CD4-positive, CD25-positive, alpha-beta regulatory T cell (primary cell): ENCODE results near the gene PDCD1. TPM values are rescaled to one million over a fixed set of nuclear protein-coding genes. Genes with fewer than 3 reads are reported as not detected.
"Not testable (repeated sequence)": the region's sequence is repeated elsewhere in the genome, so short reads cannot be mapped to it uniquely, and the experiment has no call there.

Experiments
- ATAC-seq, 2 donors: fragments of 150-1000 bp; cut with Tn5 transposase; one replicate each; pipeline ENCODE4 v1.10.0; 2021; ENCODE audit warnings: low read depth in 2 of 2, moderate number of reproducible peaks in 2 of 2, moderate library complexity in 1 of 2
- DNase-seq, 3 donors: peaks; one replicate each; pipeline versions ENCODE4 v3.0.0 to v3.0.0-alpha.2; 2012 to 2022; ENCODE audit warnings: mixed read lengths in 1 of 3
- H3K27ac ChIP-seq: one replicate; pipeline ENCODE4 v1.7.0; 2013; ENCODE audit warnings: mild to moderate bottlenecking, low read length; ENCODE audit not compliant: insufficient read depth, poor library complexity, severe bottlenecking
- H3K27me3 ChIP-seq: one replicate; pipeline ENCODE4 v1.7.0; 2013; ENCODE audit warnings: low read length; ENCODE audit not compliant: control insufficient read depth, insufficient read depth
- H3K36me3 ChIP-seq: one replicate; pipeline ENCODE4 v1.7.0; 2013; ENCODE audit warnings: mild to moderate bottlenecking, low read length, moderate library complexity; ENCODE audit not compliant: control insufficient read depth, insufficient read depth
- H3K4me1 ChIP-seq: 2 replicates; pipeline ENCODE4 v1.7.0; 2013; ENCODE audit warnings: mild to moderate bottlenecking, low read length; ENCODE audit not compliant: insufficient read depth, control insufficient read depth, poor library complexity, severe bottlenecking
- H3K4me3 ChIP-seq: one replicate; pipeline ENCODE4 v1.7.0; 2013; ENCODE audit warnings: low read depth, mild to moderate bottlenecking, low read length, moderate library complexity
- H3K9me3 ChIP-seq, 2 experiments: 1 replicate in 1 of 2; 2 replicates in 1 of 2; pipeline ENCODE4 v1.7.0; 2013; ENCODE audit warnings: low read length in 2 of 2, mild to moderate bottlenecking in 1 of 2, moderate library complexity in 1 of 2; ENCODE audit not compliant: control insufficient read depth in 2 of 2
- H3K27ac Mint-ChIP-seq, 3 donors: one replicate each; pipeline ENCODE4 v1.8.0; 2020 to 2022; ENCODE audit warnings: mild to moderate bottlenecking in 3 of 3, mixed read lengths in 3 of 3, moderate library complexity in 2 of 3
- H3K27me3 Mint-ChIP-seq: one replicate; pipeline ENCODE4 v1.8.0; 2022; ENCODE audit warnings: mild to moderate bottlenecking, mixed read lengths
- H3K36me3 Mint-ChIP-seq: one replicate; pipeline ENCODE4 v1.8.0; 2020; ENCODE audit warnings: mixed read lengths
- H3K4me1 Mint-ChIP-seq, 4 donors: one replicate each; pipeline ENCODE4 v1.8.0; 2020 to 2022; ENCODE audit warnings: mixed read lengths in 4 of 4, mild to moderate bottlenecking in 1 of 4
- H3K4me3 Mint-ChIP-seq, 4 donors: one replicate each; pipeline ENCODE4 v1.8.0; 2020 to 2022; ENCODE audit warnings: mild to moderate bottlenecking in 4 of 4, mixed read lengths in 4 of 4, moderate library complexity in 3 of 4
- H3K9me3 Mint-ChIP-seq, 7 donors: one replicate each; pipeline ENCODE4 v1.8.0; 2020 to 2022; ENCODE audit warnings: mixed read lengths in 7 of 7, mild to moderate bottlenecking in 3 of 7, moderate library complexity in 2 of 7
- polyA plus RNA-seq, 4 donors: library from polyadenylated mRNA; unstranded; fragments of 300-500 nt; fragmentation: Illumina TruSeq; gene quantifications; one replicate each; pipeline ENCODE4 v1.2.3, GENCODE V29; 2021
- total RNA-seq: library from RNA; stranded (reverse); gene quantifications from one replicate; pipeline ENCODE4 v1.2.3, GENCODE V29; 2022

The PDCD1 gene
- total and polyA plus RNA-seq, 5 donors from 2014 or later = 6.0 to 12.3 (median 7.2) TPM

DNA sequence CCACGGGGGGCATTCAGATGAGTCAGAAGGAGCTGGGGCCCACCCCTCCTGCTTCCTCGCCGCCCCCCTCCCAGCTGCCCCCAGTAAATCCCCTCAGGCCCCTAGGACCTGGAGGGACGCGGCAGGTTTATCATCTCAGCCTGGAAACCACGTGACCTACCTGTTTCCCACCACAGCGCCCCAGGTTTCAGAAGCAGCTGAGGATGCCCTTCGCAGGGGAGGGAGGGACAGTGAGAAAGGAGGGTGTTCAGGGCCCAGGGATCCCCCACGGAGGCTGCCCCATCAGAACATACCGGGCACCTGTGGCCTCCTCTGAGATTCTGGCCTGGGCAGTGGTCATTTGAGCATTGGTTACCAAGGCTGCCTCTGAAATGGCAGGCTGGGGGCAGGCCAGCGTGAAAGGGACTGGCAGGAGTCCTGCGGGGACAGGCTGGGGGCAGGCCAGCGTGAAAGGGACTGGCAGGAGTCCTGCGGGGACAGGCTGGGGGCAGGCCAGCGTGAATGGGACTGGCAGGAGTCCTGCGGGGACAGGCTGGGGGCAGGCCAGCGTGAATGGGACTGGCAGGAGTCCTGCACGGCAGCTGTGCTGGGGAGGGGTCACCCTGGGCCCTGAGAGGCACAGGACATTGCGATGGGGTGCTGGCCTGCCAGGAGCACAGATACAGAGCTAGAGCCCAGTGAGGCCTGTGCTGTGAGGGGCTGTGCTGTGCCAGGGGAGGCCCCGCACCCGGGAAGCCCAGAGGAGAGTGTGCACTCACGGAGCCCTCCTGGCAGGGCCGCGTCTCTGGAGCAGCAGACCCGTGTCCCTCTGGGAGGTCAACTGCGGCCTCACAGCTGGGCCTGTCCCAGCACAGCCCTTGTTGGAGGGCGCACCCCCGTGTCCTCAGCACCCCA lies 48.1 kb downstream of the PDCD1 start:
- DNase-seq (no peak), ATAC-seq (no peak)
- H3K4me1 Mint-ChIP-seq = peaks cover 0 to 2% (median 0%) of the 10 kb centered on the region in 4 donors
- Histone ChIP-seq H3K27ac (no peak overlapping the region), H3K4me3 (no peak overlapping the region), H3K36me3 (no peaks in the 10 kb centered on the region), H3K27me3 (no peaks in the 10 kb centered on the region), H3K4me1 (no peaks in the 10 kb centered on the region), H3K9me3 (no peaks in the 10 kb centered on the region)
- peaks cover 11% of the 10 kb centered on the region for H3K27me3 Mint-ChIP-seq
- no peak overlapping the region for H3K27ac Mint-ChIP-seq
- no peaks in the 10 kb centered on the region for H3K9me3 Mint-ChIP-seq
- H3K36me3 Mint-ChIP-seq = no peaks in the 10 kb centered on the region
- H3K4me3 Mint-ChIP-seq = no peak overlapping the region

DNA sequence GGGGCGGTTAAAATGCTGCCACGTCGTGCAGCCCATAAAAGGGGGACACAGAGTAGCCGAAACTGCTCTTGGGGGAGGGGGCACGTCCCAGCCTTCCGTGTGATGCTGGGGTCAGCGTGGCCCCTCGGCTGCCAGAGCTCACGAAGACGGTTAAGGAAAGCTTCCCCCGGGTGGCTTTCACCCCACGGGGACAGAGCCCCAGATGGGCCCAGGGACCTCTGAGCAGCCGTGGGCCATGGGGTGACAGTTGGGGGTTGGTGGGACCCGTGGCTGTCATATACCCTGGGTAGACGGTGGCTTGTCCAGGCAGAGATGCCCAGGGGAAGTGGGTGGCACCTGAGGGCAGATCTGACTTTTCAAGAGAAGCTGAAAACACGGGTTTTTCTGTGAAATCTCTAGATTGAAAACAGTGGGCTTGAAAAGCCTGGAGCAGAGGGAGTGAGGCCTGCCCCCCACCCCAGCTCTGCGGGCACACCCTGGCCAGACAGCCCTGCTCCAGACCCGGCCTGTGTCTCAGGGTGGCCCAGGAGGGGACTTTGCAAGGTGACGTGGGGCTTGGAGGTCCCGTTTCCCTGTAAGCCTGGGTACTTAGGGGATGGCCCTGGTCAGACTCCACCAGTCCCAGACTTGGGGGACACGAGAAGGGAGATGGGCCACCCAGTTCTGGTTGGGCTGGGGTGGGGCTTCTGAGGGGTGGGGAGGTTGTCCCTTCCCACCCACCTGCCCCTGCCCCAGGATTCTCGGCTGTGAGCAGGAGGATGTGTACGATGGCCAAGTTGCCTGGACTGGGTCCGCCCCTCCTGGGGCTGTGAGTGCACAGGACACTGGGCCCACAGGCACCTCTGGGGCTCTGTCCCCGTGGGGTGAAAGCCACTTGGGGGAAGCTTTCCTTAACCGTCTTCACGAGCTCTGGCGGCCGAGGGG lies 49.0 kb downstream of the PDCD1 start:
- H3K4me1 ChIP-seq = peaks cover 4% of the 10 kb centered on the region
- no peaks in the 10 kb centered on the region for H3K9me3 ChIP-seq
- ATAC-seq (no peak), DNase-seq (no peak)
- H3K27me3 ChIP-seq = no peaks in the 10 kb centered on the region
- no peaks in the 10 kb centered on the region for H3K36me3 Mint-ChIP-seq
- H3K27ac Mint-ChIP-seq = no peak overlapping the region
- no peak overlapping the region for H3K27ac ChIP-seq
- H3K36me3 ChIP-seq = no peaks in the 10 kb centered on the region
- H3K9me3 Mint-ChIP-seq = no peaks in the 10 kb centered on the region
- H3K4me1 Mint-ChIP-seq = peaks cover 0 to 6% (median 0%) of the 10 kb centered on the region in 4 donors
- H3K27me3 Mint-ChIP-seq = peaks cover 8% of the 10 kb centered on the region
- no peak overlapping the region for H3K4me3 ChIP-seq
- no peak overlapping the region for H3K4me3 Mint-ChIP-seq

DNA sequence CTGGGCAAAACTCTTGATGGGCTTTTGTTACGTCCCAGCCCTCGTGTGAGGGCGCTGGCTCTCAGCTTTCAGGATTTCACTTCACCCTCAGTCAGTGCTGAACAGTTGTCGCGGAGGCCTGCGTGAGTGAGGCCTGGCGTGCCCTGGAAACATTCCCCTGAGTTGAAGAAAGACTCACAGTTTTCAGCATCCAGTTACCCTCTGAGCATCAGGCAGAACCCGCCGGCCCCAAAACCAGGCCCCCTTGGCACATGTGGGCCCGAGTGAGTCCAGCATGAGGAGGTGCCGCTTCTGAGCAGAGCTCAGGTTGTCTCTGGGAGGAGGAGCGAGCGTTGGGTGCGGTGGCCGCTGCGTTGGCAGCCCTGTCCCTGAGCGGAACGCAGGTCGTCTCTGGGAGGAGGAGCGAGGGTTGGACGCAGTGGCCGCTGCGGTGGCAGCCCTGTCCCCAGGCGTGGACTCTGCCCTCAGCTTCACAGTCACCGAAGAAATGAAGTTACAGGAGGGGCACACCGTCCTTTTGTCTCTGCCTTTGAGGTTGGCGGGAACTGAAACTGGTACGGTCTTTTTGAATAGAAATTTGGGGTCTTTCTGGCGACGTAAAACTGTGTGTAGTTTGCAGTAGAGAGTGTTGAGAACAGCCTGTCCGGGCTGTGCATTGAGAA lies 49.8 kb downstream of the PDCD1 start, which contains the start of gene NEU4:
NEU4 (plus strand) TSS at position 473 of the 662 bp plus-strand sequence. CDS start 5,292 bp downstream, outside the sequence.
- no peak within 1 kb of the TSS for H3K4me3 ChIP-seq
- H3K36me3 ChIP-seq = no peaks in the 10 kb centered on the region
- no peak within 1 kb of the TSS for H3K27ac ChIP-seq
- no peaks in the 10 kb centered on the region for H3K36me3 Mint-ChIP-seq
- no peak within 1 kb of the TSS for H3K27ac Mint-ChIP-seq
- H3K27me3 ChIP-seq = no peaks in the 10 kb centered on the region
- no peaks in the 10 kb centered on the region for H3K9me3 ChIP-seq
- H3K4me1 Mint-ChIP-seq = peaks cover 0 to 9% (median 0%) of the 10 kb centered on the region in 4 donors
- no peak for ATAC-seq
- no peak for DNase-seq
- peaks cover 12% of the 10 kb centered on the region for H3K4me1 ChIP-seq
- H3K4me3 Mint-ChIP-seq = peak within 1 kb of the TSS in 1 of 4 donors; percentile 43
- H3K9me3 Mint-ChIP-seq = no peaks in the 10 kb centered on the region
- peaks cover 5% of the 10 kb centered on the region for H3K27me3 Mint-ChIP-seq

DNA sequence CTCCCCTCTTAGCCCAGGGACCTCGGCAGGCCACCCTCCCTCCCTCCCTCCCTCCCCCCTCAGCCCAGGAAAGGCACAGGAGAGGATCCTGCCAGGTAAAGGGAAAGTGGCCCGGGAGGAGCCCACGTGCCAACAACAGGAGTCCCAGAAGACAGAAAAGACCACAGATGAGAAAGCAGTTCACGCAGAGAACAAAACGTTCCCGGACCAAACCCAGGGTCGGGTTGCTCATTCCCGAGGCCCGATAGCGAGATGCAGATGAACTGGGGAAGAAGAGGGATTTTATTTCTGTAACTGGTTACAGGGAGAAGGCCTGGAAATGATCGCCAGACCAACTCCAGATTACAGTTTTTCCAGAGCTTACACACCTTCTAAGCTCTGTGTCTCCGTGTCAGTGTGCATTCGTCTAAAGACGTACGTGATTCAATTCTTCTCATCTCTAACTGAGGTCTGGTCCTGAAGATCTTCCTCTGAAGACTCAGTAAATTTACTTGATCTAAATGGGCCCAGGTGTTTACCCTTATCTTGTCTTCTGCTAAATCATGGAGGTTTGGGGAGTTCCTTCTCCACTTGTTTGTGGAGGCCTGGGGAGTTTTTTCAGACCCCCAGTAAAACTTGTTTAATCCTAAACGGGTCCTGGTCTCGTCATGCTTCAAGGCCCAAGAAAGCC lies 50.5 kb downstream of the PDCD1 start:
- Histone ChIP-seq H3K36me3 (no peaks in the 10 kb centered on the region), H3K4me3 (no peak overlapping the region), H3K27me3 (no peaks in the 10 kb centered on the region), H3K27ac (no peak overlapping the region), H3K9me3 (no peaks in the 10 kb centered on the region), H3K4me1 (peaks cover 19% of the 10 kb centered on the region)
- H3K36me3 Mint-ChIP-seq = no peaks in the 10 kb centered on the region
- DNase-seq = no peak
- H3K4me1 Mint-ChIP-seq = peaks cover 0 to 11% (median 0%) of the 10 kb centered on the region in 4 donors
- no peak for ATAC-seq
- peaks cover 6% of the 10 kb centered on the region for H3K27me3 Mint-ChIP-seq
- no peaks in the 10 kb centered on the region for H3K9me3 Mint-ChIP-seq
- no peak overlapping the region for H3K27ac Mint-ChIP-seq
- H3K4me3 Mint-ChIP-seq = peak overlapping the region in 1 of 4 donors; percentile 43

DNA sequence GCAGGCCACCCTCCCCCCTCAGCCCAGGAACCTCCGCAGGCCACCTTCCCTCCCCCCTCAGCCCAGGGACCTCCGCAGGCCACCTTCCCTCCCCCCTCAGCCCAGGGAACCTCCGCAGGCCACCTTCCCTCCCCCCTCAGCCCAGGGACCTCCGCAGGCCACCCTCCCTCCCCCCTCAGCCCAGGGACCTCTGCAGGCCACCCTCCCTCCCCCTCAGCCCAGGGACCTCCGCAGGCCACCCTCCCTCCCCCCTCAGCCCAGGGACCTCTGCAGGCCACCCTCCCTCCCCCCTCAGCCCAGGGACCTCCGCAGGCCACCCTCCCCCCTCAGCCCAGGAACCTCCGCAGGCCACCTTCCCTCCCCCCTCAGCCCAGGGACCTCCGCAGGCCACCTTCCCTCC lies 52.5 kb downstream of the PDCD1 start:
- H3K4me3 ChIP-seq, ATAC-seq, H3K27ac Mint-ChIP-seq, H3K27ac ChIP-seq, DNase-seq, H3K27me3 ChIP-seq, H3K36me3 ChIP-seq, H3K4me3 Mint-ChIP-seq, H3K9me3 Mint-ChIP-seq, H3K36me3 Mint-ChIP-seq, H3K9me3 ChIP-seq: not testable (repeated sequence)
- H3K4me1 Mint-ChIP-seq = peaks cover 0 to 11% (median 0%) of the 10 kb centered on the region in 4 donors
- H3K4me1 ChIP-seq = peaks cover 23% of the 10 kb centered on the region
- peaks cover 10% of the 10 kb centered on the region for H3K27me3 Mint-ChIP-seq

DNA sequence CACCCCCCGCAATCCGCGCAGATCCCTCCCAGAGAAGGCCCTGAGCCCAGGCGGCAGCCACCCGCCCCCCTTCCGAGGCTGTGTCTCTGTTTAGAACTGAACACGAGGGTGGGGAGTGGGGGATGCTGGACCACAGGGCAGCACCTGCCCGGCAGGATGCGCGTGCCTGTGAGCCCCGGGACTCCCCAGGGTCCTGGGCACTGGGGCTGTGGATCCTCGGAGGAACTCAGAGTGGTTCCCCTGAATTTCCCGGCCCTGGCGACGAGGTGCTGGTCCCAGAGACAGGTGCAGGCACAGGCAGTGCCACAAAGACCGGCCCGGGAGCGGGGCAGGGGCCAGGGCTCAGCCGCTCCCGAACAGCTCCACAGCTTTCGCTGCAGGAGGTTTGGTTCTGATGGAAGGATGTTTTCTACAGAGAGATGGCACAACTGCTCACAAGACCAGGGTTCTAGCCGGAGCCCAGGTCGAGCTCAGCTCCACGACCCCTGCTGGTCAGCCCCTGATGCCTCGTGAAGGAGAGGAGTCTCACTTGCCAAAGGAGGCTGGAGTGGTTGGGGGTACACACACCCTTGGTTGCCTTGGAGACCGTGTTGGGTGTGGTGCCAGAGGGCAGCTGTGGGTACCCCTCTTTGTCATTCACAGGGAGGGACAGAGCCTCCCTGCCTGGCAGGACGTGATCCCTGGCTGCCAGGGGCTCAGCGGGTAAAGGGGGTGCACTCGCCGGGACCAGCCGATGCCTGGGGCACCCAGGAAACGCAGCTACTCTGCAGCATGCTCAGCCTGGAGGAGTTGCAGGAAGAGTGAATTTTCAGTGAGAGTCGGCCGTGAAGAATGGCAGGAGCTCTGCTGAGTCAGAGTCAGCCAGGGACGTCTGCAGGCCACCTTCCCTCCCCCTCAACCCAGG lies 54.1 kb downstream of the PDCD1 start:
- Mint-ChIP-seq H3K27ac (no peak overlapping the region), H3K4me1 (peaks cover 0 to 11% (median 0%) of the 10 kb centered on the region in 4 donors), H3K36me3 (no peaks in the 10 kb centered on the region), H3K4me3 (peak overlapping the region in 3 of 4 donors; percentile 56 to 78 (median 65)), H3K9me3 (no peaks in the 10 kb centered on the region), H3K27me3 (peaks cover 12% of the 10 kb centered on the region)
- peaks cover 23% of the 10 kb centered on the region for H3K4me1 ChIP-seq
- DNase-seq = peak in 1 of 3 donors; percentile 23
- H3K4me3 ChIP-seq = no peak overlapping the region
- H3K27ac ChIP-seq = no peak overlapping the region
- H3K36me3 ChIP-seq = no peaks in the 10 kb centered on the region
- ATAC-seq = no peak
- no peaks in the 10 kb centered on the region for H3K9me3 ChIP-seq
- no peaks in the 10 kb centered on the region for H3K27me3 ChIP-seq
